Ovary (tissue), 9 donors: ENCODE results near the gene EYA4. TPM values are rescaled to one million over a fixed set of nuclear protein-coding genes. Genes with fewer than 3 reads are reported as not detected.

Experiments used
- DNase-seq, 5 donors: peaks; one replicate each; pipeline ENCODE4 v3.0.0-alpha.2; 2019 to 2020
- H3K27ac ChIP-seq, 2 donors: fragments of 200-600 bp; one replicate each; pipeline versions ENCODE4 v1.5.1 to v1.8.0; 2019 to 2022
- H3K27me3 ChIP-seq: fragments of 200-600 bp; one replicate; pipeline ENCODE4 v1.8.0; 2022
- H3K36me3 ChIP-seq: fragments of 200-600 bp; sonication (generic); one replicate; pipeline ENCODE4 v1.5.1; 2019
- H3K4me1 ChIP-seq: one replicate; pipeline ENCODE4 v1.8.1; 2013; ENCODE audit warnings: mild to moderate bottlenecking, moderate library complexity; ENCODE audit not compliant: insufficient read depth
- H3K4me3 ChIP-seq: fragments of 200-600 bp; sonication (generic); one replicate; pipeline ENCODE4 v1.5.1; 2017
- H3K9me3 ChIP-seq, 2 donors: fragments of 200-600 bp in 1 of 2; sonication (generic) in 1 of 2; one replicate each; pipeline versions ENCODE4 v1.5.1 to v1.8.1; 2013 to 2019; ENCODE audit warnings: mild to moderate bottlenecking in 1 of 2, moderate library complexity in 1 of 2
- EP300 ChIP-seq: sonication (generic); formaldehyde crosslinking; IDR thresholded peaks from one replicate; pipeline ENCODE4 v1.6.1; 2017; ENCODE audit warnings: antibody characterized with exemption
- POLR2A ChIP-seq: fragments of 450-650 bp; IDR thresholded peaks from one replicate; pipeline ENCODE4 v1.6.1; 2017; ENCODE audit warnings: antibody characterized with exemption, mild to moderate bottlenecking, moderate library complexity
- WGBS, 3 donors: extraction: QIAGEN DNeasy Blood & Tissue Kit in 1 of 3; methylation state at CpG; one replicate each; pipeline versions ENCODE4 v1.1.5 to v1.1.7; 2013 to 2017; 5-methylcytosine and 5-hydroxymethylcytosine counted together
- intact Hi-C, 4 donors: fragments of 100-400 bp; cut with DNase I; formaldehyde crosslinking; loops; one replicate each; pipeline versions ENCODE4 v1.11.0 to v1.15.1; 2022 to 2023
- polyA plus RNA-seq, 2 donors: library from polyadenylated mRNA; stranded (reverse); fragments of 200-250 nt in 1 of 2; fragments of 350-450 nt in 1 of 2; fragmentation: Illumina TruSeq in 1 of 2; extraction: RNeasy Lipid Tissue Mini Kit (QIAGEN cat#74804) in 1 of 2; gene quantifications; one replicate each; pipeline ENCODE4 v1.2.3, GENCODE V29; 2013 to 2014
- total RNA-seq, 7 donors: library from RNA; depleted of rRNA in 2 of 7; stranded (reverse); fragments of >200 nt in 2 of 7; fragmentation: NEBNext Ultra II Directional in 3 of 7; extraction: Animal tissue kit (Norgen Biotek cat#: 25700) in 3 of 7; gene quantifications; one replicate each; pipeline versions ENCODE4 v1.1.0 to v1.2.4, GENCODE V29; 2016 to 2023
- TF ChIP-seq, protein P1 (sequence below), 3 donors: fragments of 450-650 bp in 2 of 3; fragments of 200-600 bp in 1 of 3; IDR thresholded peaks; one replicate each; pipeline versions ENCODE4 v1.5.1 to v1.8.0; 2016 to 2022; ENCODE audit warnings: antibody characterized with exemption in 3 of 3, mild to moderate bottlenecking in 1 of 3
- donor health status: DM: no; HTN: no; CAD: no; lungs with moderate emphysema.
- donor health status: DM: no; HTN: no; CAD: no.
- donor health status: Bipolar disorder and iron deficiency.
- donor health status: DM: yes; HTN: yes; CAD: no.
- donor health status: DM: no; HTN: no; CAD: no.
- donor health status: DM: yes; HTN: yes; CAD: no.

EYA4 gene
- total and polyA plus RNA-seq, 9 donors = 0.08 to 17.8 (median 2.0) TPM

DNA sequence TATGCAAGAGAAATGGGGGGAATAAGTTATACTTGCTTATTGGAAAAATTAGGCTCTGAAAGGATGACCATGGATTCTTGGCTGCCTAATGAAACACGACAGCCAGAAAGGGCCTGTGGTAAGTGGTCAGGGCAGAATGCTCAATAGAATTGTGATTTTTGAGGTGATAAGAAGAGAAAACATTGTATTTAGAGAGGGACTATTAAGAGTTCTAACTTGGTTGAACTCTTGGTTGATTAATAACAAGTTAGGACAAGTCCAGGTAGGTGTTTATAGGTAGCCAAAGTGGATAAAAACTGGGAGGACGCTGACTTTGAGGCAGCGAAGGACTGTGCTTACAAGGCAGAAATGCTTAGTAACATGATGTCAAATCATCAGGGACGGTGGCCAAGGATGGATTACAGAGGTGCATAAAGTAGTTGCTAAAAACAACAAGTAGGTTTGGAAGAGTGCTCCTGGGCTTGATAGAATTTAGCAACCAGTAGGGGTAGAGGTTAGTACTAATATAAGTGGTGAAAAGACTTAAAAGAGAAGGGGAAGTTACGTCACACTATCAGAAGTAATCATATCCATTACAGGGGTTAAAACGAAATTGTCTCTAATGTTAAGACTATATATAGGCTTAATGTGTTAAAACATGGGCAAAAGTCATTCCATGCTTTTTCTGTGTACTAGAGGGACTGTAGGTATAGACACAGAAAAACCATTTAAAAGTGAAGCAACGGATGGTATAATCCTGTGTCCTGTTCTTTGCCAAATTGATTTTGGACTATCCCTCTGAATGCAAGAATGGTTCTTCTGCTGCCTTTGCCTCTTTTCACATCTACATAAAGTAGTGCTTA is 98.6 kb downstream of the EYA4 start:
- intact Hi-C loops = no loop called here
- Histone ChIP-seq H3K27me3 (no peaks in the 10 kb centered on the region), H3K4me1 (no peaks in the 10 kb centered on the region), H3K27ac (no peak overlapping the region), H3K9me3 (no peaks in the 10 kb centered on the region), H3K4me3 (no peak overlapping the region), H3K36me3 (no peaks in the 10 kb centered on the region)
- WGBS, 3 donors = 88 to 89% (median 89%) methylated on average over 7 of the region's 7 CpGs
- DNase-seq = no peak
- TF ChIP-seq, protein P1, sequence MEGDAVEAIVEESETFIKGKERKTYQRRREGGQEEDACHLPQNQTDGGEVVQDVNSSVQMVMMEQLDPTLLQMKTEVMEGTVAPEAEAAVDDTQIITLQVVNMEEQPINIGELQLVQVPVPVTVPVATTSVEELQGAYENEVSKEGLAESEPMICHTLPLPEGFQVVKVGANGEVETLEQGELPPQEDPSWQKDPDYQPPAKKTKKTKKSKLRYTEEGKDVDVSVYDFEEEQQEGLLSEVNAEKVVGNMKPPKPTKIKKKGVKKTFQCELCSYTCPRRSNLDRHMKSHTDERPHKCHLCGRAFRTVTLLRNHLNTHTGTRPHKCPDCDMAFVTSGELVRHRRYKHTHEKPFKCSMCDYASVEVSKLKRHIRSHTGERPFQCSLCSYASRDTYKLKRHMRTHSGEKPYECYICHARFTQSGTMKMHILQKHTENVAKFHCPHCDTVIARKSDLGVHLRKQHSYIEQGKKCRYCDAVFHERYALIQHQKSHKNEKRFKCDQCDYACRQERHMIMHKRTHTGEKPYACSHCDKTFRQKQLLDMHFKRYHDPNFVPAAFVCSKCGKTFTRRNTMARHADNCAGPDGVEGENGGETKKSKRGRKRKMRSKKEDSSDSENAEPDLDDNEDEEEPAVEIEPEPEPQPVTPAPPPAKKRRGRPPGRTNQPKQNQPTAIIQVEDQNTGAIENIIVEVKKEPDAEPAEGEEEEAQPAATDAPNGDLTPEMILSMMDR (IDR thresholded peaks at IDR 0.05) = no peak
- TF ChIP-seq EP300 = no peak
- no peak for TF ChIP-seq POLR2A

GRCh38 chr6:133340557-133340956 is 99.4 kb downstream of the EYA4 start:
- H3K27me3 ChIP-seq = no peaks in the 10 kb centered on the region
- TF ChIP-seq, protein P1 (IDR thresholded peaks at IDR 0.05) = no peak
- TF ChIP-seq POLR2A = no peak
- no peak for TF ChIP-seq EP300
- no peak overlapping the region for H3K4me3 ChIP-seq
- DNase-seq = no peak
- no peaks in the 10 kb centered on the region for H3K9me3 ChIP-seq
- no peaks in the 10 kb centered on the region for H3K36me3 ChIP-seq
- intact Hi-C loops = no loop called here
- no peaks in the 10 kb centered on the region for H3K4me1 ChIP-seq
- no peak overlapping the region for H3K27ac ChIP-seq
- WGBS, 3 donors = 74 to 77% (median 76%) methylated on average over 3 of the region's 3 CpGs

DNA sequence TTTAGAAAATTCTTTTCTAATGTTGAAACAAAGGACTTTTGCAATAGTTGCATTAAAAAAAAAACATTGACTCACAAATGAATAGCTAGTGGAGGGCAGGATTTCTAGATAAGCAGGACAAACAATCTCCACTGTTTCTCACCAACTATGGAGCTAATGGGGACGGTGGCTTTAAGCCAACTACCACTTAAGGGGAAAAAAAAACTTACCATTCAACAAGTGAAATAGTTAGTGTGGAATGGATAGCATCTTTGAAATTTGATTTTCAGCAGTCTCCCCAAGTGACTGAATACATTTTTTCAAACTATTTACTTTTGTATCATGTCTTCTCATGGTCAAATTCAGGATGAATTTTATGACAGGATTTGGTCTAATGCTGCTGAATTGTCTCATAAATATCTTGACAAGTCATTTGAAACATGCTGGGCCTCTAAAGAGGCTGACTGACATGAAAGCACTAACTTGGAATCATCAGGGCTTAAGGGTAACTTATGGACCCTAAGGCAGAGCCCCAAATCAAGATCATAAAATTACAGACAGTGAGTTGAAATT is 100.5 kb downstream of the EYA4 start:
- no peaks in the 10 kb centered on the region for H3K36me3 ChIP-seq
- intact Hi-C loops = no loop called here
- no peak for DNase-seq
- H3K4me3 ChIP-seq = no peak overlapping the region
- H3K27me3 ChIP-seq = no peaks in the 10 kb centered on the region
- H3K9me3 ChIP-seq = no peaks in the 10 kb centered on the region
- H3K27ac ChIP-seq = no peak overlapping the region
- 25 to 43% (median 29%) methylated on average over 1 of the region's 1 CpG for WGBS, 3 donors
- no peak for TF ChIP-seq EP300
- TF ChIP-seq, protein P1 (IDR thresholded peaks at IDR 0.05) = no peak
- TF ChIP-seq POLR2A = no peak
- H3K4me1 ChIP-seq = no peaks in the 10 kb centered on the region

- Histone ChIP-seq H3K27ac (no peak overlapping the region), H3K4me1 (no peaks in the 10 kb centered on the region), H3K4me3 (no peak overlapping the region), H3K9me3 (no peaks in the 10 kb centered on the region), H3K27me3 (no peaks in the 10 kb centered on the region), H3K36me3 (no peaks in the 10 kb centered on the region)
- TF ChIP-seq POLR2A = no peak
- TF ChIP-seq EP300 = no peak
- TF ChIP-seq, protein P1 (IDR thresholded peaks at IDR 0.05) = no peak
- intact Hi-C loops = no loop called here
- 35 to 45% (median 36%) methylated on average over 3 of the region's 3 CpGs for WGBS, 3 donors
- no peak for DNase-seq
These were observed 102.1 kb downstream of the EYA4 start for GRCh38 chr6:133343220-133343619.
